C4-2B (cell line): Measurements from ENCODE around the gene PRPSAP2.

Source experiments
- H3K27ac ChIP-seq: fragments of 450-650 bp; 2 replicates; pipeline ENCODE4 v1.5.1; 2017
- ZFX ChIP-seq: fragments of 450-650 bp; IDR thresholded peaks from 2 replicates; pipeline ENCODE4 v1.6.1; 2017
- TF ChIP-seq, protein P1 (sequence below): fragments of 450-650 bp; conservative IDR thresholded peaks from 2 replicates; pipeline ENCODE4 v1.5.1; 2017; ENCODE audit warnings: mild to moderate bottlenecking

PRPSAP2 gene

DNA sequence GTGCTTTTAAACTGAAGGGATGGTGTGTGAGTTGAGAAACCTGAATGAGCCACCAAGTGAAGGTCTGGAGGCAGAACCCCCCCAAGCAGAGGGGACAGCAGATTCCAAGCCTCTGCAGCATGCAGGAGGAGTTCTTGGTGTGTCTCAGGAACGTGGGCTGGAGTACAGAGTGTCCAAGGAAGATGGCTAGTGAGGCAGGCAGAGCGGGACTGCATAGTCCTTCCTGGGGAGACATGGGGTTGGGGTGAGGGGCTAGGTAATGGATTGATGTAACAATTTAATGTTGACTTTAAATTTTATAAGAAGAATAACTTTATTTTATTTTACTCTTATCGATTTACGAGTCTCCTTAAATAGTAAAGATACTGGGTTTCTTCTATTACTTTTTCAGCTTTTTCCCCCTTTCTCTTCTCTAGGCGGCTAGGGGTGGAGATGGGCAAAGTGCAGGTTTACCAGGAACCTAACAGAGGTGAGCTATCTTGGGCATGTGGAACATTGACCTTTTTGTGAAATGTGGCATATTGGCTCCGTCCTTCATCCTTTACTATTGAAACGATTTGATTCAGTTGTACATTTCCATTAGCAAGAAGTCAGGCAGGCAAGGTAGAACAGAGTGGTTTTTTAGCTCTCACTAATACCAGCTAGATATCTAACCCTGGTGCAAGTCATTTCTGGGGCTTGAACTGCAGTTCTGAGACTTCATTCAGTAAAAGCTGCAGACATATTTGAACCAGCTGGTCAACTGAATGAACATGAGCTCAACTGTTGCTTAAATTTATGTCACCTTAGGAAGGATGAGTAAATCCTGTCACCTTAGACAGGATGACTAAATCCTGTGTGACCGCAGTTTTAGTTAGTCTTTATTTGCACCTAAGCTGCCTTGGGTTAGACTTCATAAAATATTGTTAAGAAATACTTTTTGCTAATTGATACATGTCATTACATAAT lies 9.2 kb downstream of the PRPSAP2 start:
- H3K27ac ChIP-seq: no peak overlapping the region
- TF ChIP-seq ZFX: no peak
- TF ChIP-seq, protein P1, sequence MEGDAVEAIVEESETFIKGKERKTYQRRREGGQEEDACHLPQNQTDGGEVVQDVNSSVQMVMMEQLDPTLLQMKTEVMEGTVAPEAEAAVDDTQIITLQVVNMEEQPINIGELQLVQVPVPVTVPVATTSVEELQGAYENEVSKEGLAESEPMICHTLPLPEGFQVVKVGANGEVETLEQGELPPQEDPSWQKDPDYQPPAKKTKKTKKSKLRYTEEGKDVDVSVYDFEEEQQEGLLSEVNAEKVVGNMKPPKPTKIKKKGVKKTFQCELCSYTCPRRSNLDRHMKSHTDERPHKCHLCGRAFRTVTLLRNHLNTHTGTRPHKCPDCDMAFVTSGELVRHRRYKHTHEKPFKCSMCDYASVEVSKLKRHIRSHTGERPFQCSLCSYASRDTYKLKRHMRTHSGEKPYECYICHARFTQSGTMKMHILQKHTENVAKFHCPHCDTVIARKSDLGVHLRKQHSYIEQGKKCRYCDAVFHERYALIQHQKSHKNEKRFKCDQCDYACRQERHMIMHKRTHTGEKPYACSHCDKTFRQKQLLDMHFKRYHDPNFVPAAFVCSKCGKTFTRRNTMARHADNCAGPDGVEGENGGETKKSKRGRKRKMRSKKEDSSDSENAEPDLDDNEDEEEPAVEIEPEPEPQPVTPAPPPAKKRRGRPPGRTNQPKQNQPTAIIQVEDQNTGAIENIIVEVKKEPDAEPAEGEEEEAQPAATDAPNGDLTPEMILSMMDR: no peak

DNA sequence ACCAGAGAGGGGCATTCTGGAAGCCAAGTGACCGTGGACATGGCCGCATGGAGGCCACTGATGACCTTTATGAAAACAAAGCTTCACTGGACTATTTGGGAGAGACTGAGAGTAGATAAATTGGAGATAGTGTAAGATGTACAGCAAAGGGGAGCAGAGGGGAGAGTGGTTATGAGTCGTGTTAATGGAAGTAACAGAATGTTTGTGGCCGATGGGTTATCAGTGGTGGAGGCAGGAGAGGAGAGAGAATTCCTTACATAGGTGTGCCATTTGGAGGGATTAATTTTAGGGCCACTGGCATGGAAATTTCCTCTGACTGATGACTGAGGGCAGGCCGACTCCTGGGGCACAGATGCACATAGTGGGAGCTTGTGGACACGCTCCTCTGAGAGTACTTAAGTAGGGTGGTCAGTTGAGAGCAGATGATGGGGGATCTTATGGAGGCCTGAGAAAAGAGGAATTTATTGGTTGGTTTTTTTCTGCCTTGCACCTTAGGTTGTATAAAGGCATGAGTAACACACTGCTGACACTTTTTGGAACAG lies 19.2 kb downstream of the PRPSAP2 start:
- TF ChIP-seq ZFX: no peak
- TF ChIP-seq, protein P1: no peak
- H3K27ac ChIP-seq: no peak overlapping the region

DNA sequence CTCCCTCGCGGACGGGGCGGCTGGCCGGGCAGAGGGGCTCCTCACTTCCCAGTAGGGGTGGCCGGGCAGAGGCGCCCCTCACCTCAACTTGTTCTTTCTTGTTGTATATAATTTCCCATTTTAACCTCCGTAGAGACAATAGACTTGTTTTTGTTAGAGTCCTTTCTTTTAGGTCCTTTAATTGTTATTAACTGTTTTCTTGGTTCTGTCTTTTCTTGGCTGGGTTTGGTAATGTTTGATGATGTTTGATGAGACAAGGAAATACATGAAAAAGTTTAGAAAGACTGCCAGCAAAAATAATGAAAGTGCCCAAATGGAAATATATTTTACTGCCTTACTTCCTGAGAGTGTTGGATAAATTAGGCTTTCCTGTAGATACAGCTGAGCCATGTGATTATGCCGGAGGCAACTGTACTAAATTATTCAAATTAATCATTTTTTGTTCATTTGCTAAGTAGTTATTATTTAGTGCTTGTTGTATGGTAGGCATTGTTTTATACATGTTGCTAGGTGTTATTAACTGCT lies 30.9 kb downstream of the PRPSAP2 start:
- H3K27ac ChIP-seq: no peak overlapping the region
- TF ChIP-seq, protein P1: no peak
- no peak for TF ChIP-seq ZFX

DNA sequence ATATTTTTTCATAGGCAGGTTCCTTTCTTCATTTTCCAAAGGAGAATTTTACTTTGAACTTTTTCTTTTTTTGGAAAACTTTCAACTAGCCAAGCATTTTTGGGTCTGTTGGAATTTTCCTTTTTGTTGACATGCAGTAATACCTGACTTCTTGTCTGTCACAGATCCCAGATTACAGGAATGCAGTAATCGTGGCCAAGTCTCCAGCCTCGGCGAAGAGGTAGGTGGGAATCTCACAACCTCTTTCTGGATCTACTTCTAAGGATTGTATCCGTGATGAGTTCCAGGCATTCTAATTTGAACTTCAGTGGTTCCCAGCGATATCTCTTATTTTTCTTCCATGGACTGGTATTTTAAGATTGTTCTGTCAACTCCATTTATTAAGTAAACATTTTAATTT lies 31.7 kb downstream of the PRPSAP2 start:
- no peak overlapping the region for H3K27ac ChIP-seq
- no peak for TF ChIP-seq ZFX
- TF ChIP-seq, protein P1: no peak

DNA sequence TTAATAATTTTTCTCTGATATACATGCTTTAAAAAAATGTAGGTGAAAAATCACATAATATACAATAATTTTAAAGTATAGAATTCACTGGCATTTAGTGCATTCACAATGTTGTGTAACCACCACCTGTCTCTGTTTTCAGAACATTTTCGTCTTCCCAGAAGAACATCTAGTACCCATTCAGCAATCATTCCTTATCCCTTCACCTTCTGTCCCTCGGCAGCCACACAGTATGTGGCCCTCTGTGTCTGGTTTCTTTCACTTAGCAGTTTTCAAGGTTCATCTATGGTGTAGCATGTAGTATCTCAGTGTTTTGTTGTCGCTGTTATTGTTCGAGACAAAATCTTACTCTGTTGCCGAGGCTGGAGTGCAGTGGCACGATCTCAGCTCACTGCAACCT lies 33.6 kb downstream of the PRPSAP2 start:
- H3K27ac ChIP-seq: no peak overlapping the region
- TF ChIP-seq, protein P1: no peak
- no peak for TF ChIP-seq ZFX

DNA sequence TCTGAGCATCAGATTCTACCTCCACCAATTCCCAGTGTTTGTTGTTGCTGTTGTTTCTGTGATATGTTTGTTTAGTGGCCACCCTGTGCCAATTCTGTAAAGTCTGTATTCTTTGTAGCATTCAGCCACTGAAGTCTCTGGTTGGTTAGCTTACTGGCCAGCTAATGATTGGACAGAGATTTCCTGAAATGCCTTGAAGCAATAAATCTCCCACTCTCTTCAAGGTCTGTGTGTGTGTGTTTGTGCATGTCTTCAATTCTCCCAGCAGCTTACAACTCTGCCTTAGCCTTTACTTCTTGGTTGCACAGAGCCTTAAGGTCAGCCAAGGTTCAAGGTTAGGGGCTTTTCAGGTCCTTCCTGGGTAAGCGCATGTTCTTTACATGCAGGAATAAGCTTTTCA lies 38.2 kb downstream of the PRPSAP2 start:
- TF ChIP-seq, protein P1: no peak
- no peak for TF ChIP-seq ZFX
- H3K27ac ChIP-seq: no peak overlapping the region

DNA sequence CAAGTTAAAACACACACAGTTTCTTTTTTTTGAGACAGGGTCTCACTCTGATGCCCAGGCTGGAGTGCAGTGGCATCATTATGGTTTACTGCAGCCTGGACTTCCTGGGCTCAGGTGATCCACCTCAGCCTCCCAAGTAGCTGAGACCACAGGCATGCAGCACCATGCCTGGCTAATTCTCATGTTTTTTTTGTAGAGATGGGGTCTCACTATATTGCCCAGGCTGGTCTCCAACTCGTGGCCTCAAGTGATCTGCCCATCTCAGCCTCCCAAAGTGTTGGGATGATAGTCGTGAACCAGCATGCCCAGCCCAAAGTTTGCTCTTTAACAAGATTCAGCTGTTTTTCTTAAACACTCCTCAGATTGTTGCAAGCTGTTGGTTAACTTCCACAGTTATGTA lies 39.0 kb downstream of the PRPSAP2 start:
- TF ChIP-seq, protein P1: no peak
- TF ChIP-seq ZFX: no peak
- no peak overlapping the region for H3K27ac ChIP-seq
